ENCODE results near the gene THEMIS. TPM values are rescaled to one million over a fixed set of nuclear protein-coding genes. Genes with fewer than 3 reads are reported as not detected.

Gene THEMIS
- total RNA-seq, 1 donor from 2014 or later, result 5.6 TPM

GRCh38 chr6:127924031-127924430 lies 23.2 kb upstream of the THEMIS start:
- H3K27me3 ChIP-seq, result no peaks in the 10 kb centered on the region
- no peaks in the 10 kb centered on the region for H3K9me3 ChIP-seq
- no peak overlapping the region for H3K27ac ChIP-seq
- H3K4me1 ChIP-seq, result no peaks in the 10 kb centered on the region
- intact Hi-C loops (cut with DNase I), result no loop called here
- no peaks in the 10 kb centered on the region for H3K36me3 ChIP-seq
- TF ChIP-seq CTCF (IDR thresholded peaks at IDR 0.05), result no peak
- no peak for TF ChIP-seq POLR2AphosphoS5 (IDR thresholded peaks at IDR 0.05; ENCODE audit: insufficient read depth in 1 of 2, low read depth in 1 of 2)
- no peak for TF ChIP-seq POLR2A (IDR thresholded peaks at IDR 0.05)
- no peak overlapping the region for H3K4me3 ChIP-seq
- no peak for DNase-seq (ENCODE audit: extremely low spot score in 2 of 2)

- intact Hi-C loops (cut with DNase I), result no loop called here
- no peaks in the 10 kb centered on the region for H3K27me3 ChIP-seq
Measured at GRCh38 chr6:127923135-127923534, 22.3 kb upstream of the THEMIS start.

GRCh38 chr6:127921982-127922381 lies 21.1 kb upstream of the THEMIS start:
- intact Hi-C loops (cut with DNase I), result no loop called here
- no peaks in the 10 kb centered on the region for H3K9me3 ChIP-seq
- H3K27ac ChIP-seq, result no peak overlapping the region
- H3K27me3 ChIP-seq, result no peaks in the 10 kb centered on the region
- DNase-seq (ENCODE audit: extremely low spot score in 2 of 2), result no peak
- H3K4me3 ChIP-seq, result no peak overlapping the region
- no peaks in the 10 kb centered on the region for H3K4me1 ChIP-seq
- no peaks in the 10 kb centered on the region for H3K36me3 ChIP-seq
- TF ChIP-seq POLR2A (IDR thresholded peaks at IDR 0.05) (no peak), POLR2AphosphoS5 (IDR thresholded peaks at IDR 0.05; ENCODE audit: insufficient read depth in 1 of 2, low read depth in 1 of 2) (no peak), CTCF (IDR thresholded peaks at IDR 0.05) (no peak)

More at GRCh38 chr6:127923135-127923534, 22.3 kb upstream of the THEMIS start:
- Histone ChIP-seq H3K4me3 (no peak overlapping the region), H3K4me1 (no peaks in the 10 kb centered on the region), H3K27ac (no peak overlapping the region), H3K36me3 (no peaks in the 10 kb centered on the region), H3K9me3 (no peaks in the 10 kb centered on the region)
- DNase-seq (ENCODE audit: extremely low spot score in 2 of 2), result no peak
- TF ChIP-seq POLR2AphosphoS5 (IDR thresholded peaks at IDR 0.05; ENCODE audit: insufficient read depth in 1 of 2, low read depth in 1 of 2), result no peak
- TF ChIP-seq CTCF (IDR thresholded peaks at IDR 0.05), result no peak
- no peak for TF ChIP-seq POLR2A (IDR thresholded peaks at IDR 0.05)

- no peak for TF ChIP-seq POLR2A (IDR thresholded peaks at IDR 0.05)
- TF ChIP-seq CTCF (IDR thresholded peaks at IDR 0.05), result no peak
- no peak for TF ChIP-seq POLR2AphosphoS5 (IDR thresholded peaks at IDR 0.05; ENCODE audit: insufficient read depth in 1 of 2, low read depth in 1 of 2)
- intact Hi-C loops (cut with DNase I), result no loop called here
Measured at GRCh38 chr6:127920804-127921203, 19.9 kb upstream of the THEMIS start.

GRCh38 chr6:127918506-127919427 lies 17.9 kb upstream of the THEMIS start:
- H3K27me3 ChIP-seq, result no peaks in the 10 kb centered on the region
- intact Hi-C loops (cut with DNase I), result no loop called here
- no peaks in the 10 kb centered on the region for H3K36me3 ChIP-seq
- H3K4me1 ChIP-seq, result no peaks in the 10 kb centered on the region
- no peak overlapping the region for H3K27ac ChIP-seq
- no peak overlapping the region for H3K4me3 ChIP-seq
- no peaks in the 10 kb centered on the region for H3K9me3 ChIP-seq
- TF ChIP-seq POLR2A (IDR thresholded peaks at IDR 0.05) (no peak), CTCF (IDR thresholded peaks at IDR 0.05) (no peak), POLR2AphosphoS5 (IDR thresholded peaks at IDR 0.05; ENCODE audit: insufficient read depth in 1 of 2, low read depth in 1 of 2) (no peak)
- no peak for DNase-seq (ENCODE audit: extremely low spot score in 2 of 2)

More at GRCh38 chr6:127920804-127921203, 19.9 kb upstream of the THEMIS start:
- Histone ChIP-seq H3K4me1 (no peaks in the 10 kb centered on the region), H3K4me3 (no peak overlapping the region), H3K27ac (no peak overlapping the region), H3K9me3 (no peaks in the 10 kb centered on the region), H3K36me3 (no peaks in the 10 kb centered on the region), H3K27me3 (no peaks in the 10 kb centered on the region)
- no peak for DNase-seq (ENCODE audit: extremely low spot score in 2 of 2)
